Measurements from ENCODE around the gene POU3F2.

Gene POU3F2

DNA sequence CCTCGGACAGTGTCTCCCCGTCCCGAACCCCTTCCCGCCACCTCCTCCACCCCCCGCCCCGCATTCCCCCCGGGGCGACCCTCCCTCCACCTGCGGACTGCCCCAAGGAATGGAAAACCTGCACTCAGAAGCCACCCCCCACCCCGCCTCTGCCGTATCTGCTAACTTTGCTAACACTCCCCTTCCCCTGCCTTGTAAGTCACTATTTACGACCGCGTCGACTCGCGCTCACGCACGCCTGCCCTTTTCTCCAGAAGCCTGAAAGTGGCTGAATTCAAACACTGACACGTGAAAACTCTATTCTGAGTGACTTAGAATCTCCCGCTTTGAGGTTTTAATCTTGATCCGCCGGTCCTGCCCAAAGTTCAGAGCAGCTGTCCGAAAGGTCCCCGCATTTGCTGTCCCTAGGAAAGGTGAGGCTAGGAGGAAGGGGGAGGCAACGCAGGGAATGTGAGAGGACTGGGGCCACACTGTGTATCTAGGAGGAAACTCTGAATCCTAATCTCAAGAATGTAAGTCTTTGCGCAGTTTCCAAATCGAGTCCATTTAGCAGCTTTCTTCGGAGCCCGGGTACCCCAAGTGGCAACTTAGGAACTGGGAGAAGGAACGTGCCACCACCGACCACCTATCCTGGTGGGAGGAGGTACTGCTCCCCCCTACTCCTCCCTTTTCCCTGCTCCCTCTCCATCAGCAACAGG, 9.3 kb upstream of the POU3F2 start:
- Histone ChIP-seq H3K9ac (ENCODE audit: low read length) (no peak overlapping the region), H2BK5ac (ENCODE audit: low read depth, low read length, poor library complexity) (no peak overlapping the region), H2AFZ (ENCODE audit: insufficient read depth, low read length, poor library complexity) (no peak overlapping the region), H3K79me2 (ENCODE audit: control insufficient read depth, insufficient read depth, low read length, poor library complexity) (no peaks in the 10 kb centered on the region), H4K8ac (ENCODE audit: low read depth, low read length) (no peak overlapping the region), H3K27ac (ENCODE audit: low read depth, low read length) (no peak overlapping the region), H4K91ac (ENCODE audit: low read depth, low read length) (no peak overlapping the region), H3K9me3 (ENCODE audit: insufficient read depth, low read depth, low read length) (no peaks in the 10 kb centered on the region), H3K23ac (ENCODE audit: low read length) (no peak overlapping the region), H3K4me1 (ENCODE audit: control insufficient read depth in 1 of 2, insufficient read depth in 2 of 2, low read length in 2 of 2) (peaks cover 3% of the 10 kb centered on the region in 2 experiments), H3K4me3 (ENCODE audit: low read depth, low read length) (no peak overlapping the region), H3K4ac (ENCODE audit: low read depth, low read length) (no peak overlapping the region), H2BK120ac (ENCODE audit: insufficient read depth, low read length, poor library complexity) (no peak overlapping the region), H3K27me3 (ENCODE audit: insufficient read depth, low read length) (peaks cover 47% of the 10 kb centered on the region), H2BK12ac (ENCODE audit: low read length) (no peak overlapping the region), H3K36me3 (ENCODE audit: control insufficient read depth in 1 of 2, insufficient read depth in 2 of 2, low read length in 2 of 2) (peaks cover 0 to 1% of the 10 kb centered on the region in 2 experiments), H3K79me1 (ENCODE audit: low read length) (no peaks in the 10 kb centered on the region), H4K12ac (ENCODE audit: low read depth, low read length) (no peak overlapping the region), H2AK5ac (ENCODE audit: low read length) (no peak overlapping the region), H3K18ac (ENCODE audit: low read length) (no peak overlapping the region), H3K14ac (ENCODE audit: low read length) (no peak overlapping the region), H3K4me2 (ENCODE audit: low read length) (peak overlapping the region; percentile 62)
- no peak for DNase-seq
- WGBS (ENCODE audit: extremely low coverage, insufficient coverage, insufficient read length), result no CpG with 5 or more reads among the region's 32 CpGs

DNA sequence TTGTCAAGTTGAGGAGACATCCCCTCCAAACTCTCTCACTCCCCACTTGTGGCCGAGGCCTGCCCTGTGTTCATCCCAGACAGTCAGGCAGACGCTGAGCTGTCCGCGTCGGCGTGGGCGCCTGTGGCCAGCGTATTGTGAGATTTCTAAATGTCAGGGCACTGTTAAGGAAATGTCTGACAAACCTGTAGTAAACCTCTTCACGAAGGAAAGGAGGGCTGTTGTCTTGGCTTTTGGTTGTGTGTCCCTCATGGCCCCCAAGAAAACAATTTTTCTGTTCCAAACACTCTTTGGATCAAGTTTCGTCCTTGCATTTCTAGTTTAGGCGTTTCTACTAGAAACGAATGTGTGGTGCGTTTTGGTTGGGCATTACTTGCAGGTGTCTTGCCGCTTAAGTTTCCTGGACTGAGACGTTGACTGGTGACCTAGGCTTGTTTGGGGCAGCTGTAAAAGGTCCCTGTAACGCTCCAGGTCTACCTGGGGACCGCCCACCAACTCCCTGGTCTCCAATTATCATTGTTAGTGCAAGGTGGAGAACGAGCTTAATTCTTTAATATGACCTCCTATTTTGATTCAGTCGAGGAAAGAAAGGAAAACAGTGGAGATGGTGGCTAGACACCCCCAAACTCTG, 8.7 kb upstream of the POU3F2 start:
- no peaks in the 10 kb centered on the region for H3K79me1 ChIP-seq (ENCODE audit: low read length)
- H3K4me2 ChIP-seq (ENCODE audit: low read length), result no peak overlapping the region
- H3K14ac ChIP-seq (ENCODE audit: low read length), result no peak overlapping the region
- no peaks in the 10 kb centered on the region for H3K9me3 ChIP-seq (ENCODE audit: insufficient read depth, low read depth, low read length)
- H3K4ac ChIP-seq (ENCODE audit: low read depth, low read length), result no peak overlapping the region
- H3K23ac ChIP-seq (ENCODE audit: low read length), result no peak overlapping the region
- peaks cover 0 to 1% of the 10 kb centered on the region in 2 experiments for H3K36me3 ChIP-seq (ENCODE audit: control insufficient read depth in 1 of 2, insufficient read depth in 2 of 2, low read length in 2 of 2)
- no peak overlapping the region for H2BK12ac ChIP-seq (ENCODE audit: low read length)
- peaks cover 3% of the 10 kb centered on the region in 2 experiments for H3K4me1 ChIP-seq (ENCODE audit: control insufficient read depth in 1 of 2, insufficient read depth in 2 of 2, low read length in 2 of 2)
- WGBS (ENCODE audit: extremely low coverage, insufficient coverage, insufficient read length), result no CpG with 5 or more reads among the region's 19 CpGs
- H4K91ac ChIP-seq (ENCODE audit: low read depth, low read length), result no peak overlapping the region
- H3K79me2 ChIP-seq (ENCODE audit: control insufficient read depth, insufficient read depth, low read length, poor library complexity), result no peaks in the 10 kb centered on the region
- no peak overlapping the region for H2AK5ac ChIP-seq (ENCODE audit: low read length)
- no peak overlapping the region for H3K9ac ChIP-seq (ENCODE audit: low read length)
- DNase-seq, result no peak
- H3K27me3 ChIP-seq (ENCODE audit: insufficient read depth, low read length), result peaks cover 49% of the 10 kb centered on the region
- H3K18ac ChIP-seq (ENCODE audit: low read length), result no peak overlapping the region
- H4K8ac ChIP-seq (ENCODE audit: low read depth, low read length), result no peak overlapping the region
- no peak overlapping the region for H3K4me3 ChIP-seq (ENCODE audit: low read depth, low read length)
- no peak overlapping the region for H3K27ac ChIP-seq (ENCODE audit: low read depth, low read length)
- no peak overlapping the region for H2AFZ ChIP-seq (ENCODE audit: insufficient read depth, low read length, poor library complexity)
- H2BK120ac ChIP-seq (ENCODE audit: insufficient read depth, low read length, poor library complexity), result no peak overlapping the region
- H2BK5ac ChIP-seq (ENCODE audit: low read depth, low read length, poor library complexity), result no peak overlapping the region
- no peak overlapping the region for H4K12ac ChIP-seq (ENCODE audit: low read depth, low read length)

DNA sequence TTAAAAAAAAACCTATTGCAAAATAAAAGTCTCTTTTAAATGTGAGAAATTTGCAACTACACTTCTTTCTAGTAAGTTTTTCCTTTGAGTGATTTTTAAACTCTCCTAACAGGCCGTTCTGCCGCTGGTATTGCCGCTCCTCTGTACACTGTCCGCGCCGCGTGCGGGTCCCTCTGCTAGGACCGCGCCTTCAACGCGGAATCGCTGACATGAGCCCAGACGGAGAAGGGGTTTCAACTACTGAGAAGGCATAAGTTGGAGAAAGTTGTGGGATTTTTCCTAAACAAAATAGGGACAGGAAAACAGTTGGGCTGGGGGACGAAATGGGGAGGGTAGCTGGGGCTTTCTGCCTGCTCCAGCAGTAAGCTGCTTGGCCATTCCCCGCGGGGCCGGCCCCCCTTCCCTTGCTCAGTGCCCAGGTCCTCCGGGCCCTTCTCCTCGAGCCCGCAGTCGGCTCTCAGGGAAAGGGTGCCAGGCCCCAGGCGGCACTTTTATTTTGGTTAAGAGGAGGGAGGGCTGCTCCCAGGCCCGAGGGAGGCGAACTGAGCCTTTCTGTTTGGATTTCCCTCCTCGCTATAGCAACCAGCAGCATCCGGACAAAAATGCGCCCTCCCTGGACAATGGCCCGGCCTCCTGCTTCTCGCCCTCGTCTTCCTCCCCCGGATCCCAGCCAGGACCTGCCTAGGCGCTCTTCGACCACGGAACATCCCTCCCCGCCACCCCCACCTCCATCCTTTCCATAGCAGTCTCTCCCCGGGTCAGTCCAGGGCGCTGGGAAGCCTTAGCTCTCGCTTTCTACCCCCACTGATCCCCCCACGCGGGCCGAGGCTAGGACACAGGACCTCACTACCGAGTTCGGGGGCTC, 6.8 kb upstream of the POU3F2 start:
- Histone ChIP-seq H2AFZ (ENCODE audit: insufficient read depth, low read length, poor library complexity) (no peak overlapping the region), H2BK5ac (ENCODE audit: low read depth, low read length, poor library complexity) (no peak overlapping the region), H2AK5ac (ENCODE audit: low read length) (no peak overlapping the region), H4K91ac (ENCODE audit: low read depth, low read length) (no peak overlapping the region), H3K27ac (ENCODE audit: low read depth, low read length) (no peak overlapping the region), H4K12ac (ENCODE audit: low read depth, low read length) (no peak overlapping the region), H3K79me2 (ENCODE audit: control insufficient read depth, insufficient read depth, low read length, poor library complexity) (no peaks in the 10 kb centered on the region), H3K18ac (ENCODE audit: low read length) (no peak overlapping the region), H3K9ac (ENCODE audit: low read length) (no peak overlapping the region), H3K27me3 (ENCODE audit: insufficient read depth, low read length) (peaks cover 66% of the 10 kb centered on the region), H3K79me1 (ENCODE audit: low read length) (no peaks in the 10 kb centered on the region), H3K14ac (ENCODE audit: low read length) (no peak overlapping the region), H3K4me2 (ENCODE audit: low read length) (peak overlapping the region; percentile 8), H3K9me3 (ENCODE audit: insufficient read depth, low read depth, low read length) (no peaks in the 10 kb centered on the region), H4K8ac (ENCODE audit: low read depth, low read length) (no peak overlapping the region), H2BK12ac (ENCODE audit: low read length) (no peak overlapping the region), H3K23ac (ENCODE audit: low read length) (no peak overlapping the region), H2BK120ac (ENCODE audit: insufficient read depth, low read length, poor library complexity) (no peak overlapping the region), H3K36me3 (ENCODE audit: control insufficient read depth in 1 of 2, insufficient read depth in 2 of 2, low read length in 2 of 2) (peaks cover 0 to 1% of the 10 kb centered on the region in 2 experiments), H3K4me3 (ENCODE audit: low read depth, low read length) (no peak overlapping the region), H3K4ac (ENCODE audit: low read depth, low read length) (no peak overlapping the region), H3K4me1 (ENCODE audit: control insufficient read depth in 1 of 2, insufficient read depth in 2 of 2, low read length in 2 of 2) (peaks cover 5 to 11% of the 10 kb centered on the region in 2 experiments)
- no peak for DNase-seq
- no CpG with 5 or more reads among the region's 44 CpGs for WGBS (ENCODE audit: extremely low coverage, insufficient coverage, insufficient read length)

DNA sequence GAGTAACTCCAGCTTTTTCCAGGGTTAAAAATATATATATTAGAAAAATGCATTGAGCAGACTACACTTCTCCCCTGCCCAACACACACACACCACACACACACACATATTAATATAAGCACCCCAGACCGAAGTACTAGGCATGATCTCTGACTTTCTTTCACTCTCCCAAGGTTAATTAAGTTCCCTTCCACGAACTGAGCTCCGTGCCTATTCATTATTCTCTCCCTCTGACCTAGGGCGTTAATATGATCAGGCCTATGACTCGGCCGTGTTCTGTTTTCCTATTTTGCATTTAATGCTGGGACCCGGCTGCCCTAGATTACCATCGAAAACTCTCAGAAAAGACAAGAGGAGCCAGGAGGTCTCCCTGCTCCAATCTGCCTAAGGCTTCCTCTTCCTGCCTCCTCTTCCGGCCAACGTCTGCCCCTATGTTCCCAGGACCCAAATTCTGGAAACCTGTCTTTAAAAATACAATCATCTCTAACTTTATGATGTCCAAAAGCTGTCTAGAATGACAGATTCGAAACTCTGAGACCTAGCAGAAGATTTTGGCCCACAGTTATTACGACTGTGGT, 6.1 kb upstream of the POU3F2 start:
- Histone ChIP-seq H3K4ac (ENCODE audit: low read depth, low read length) (no peak overlapping the region), H3K9me3 (ENCODE audit: insufficient read depth, low read depth, low read length) (no peaks in the 10 kb centered on the region), H2BK120ac (ENCODE audit: insufficient read depth, low read length, poor library complexity) (no peak overlapping the region), H3K27ac (ENCODE audit: low read depth, low read length) (no peak overlapping the region), H3K27me3 (ENCODE audit: insufficient read depth, low read length) (peaks cover 74% of the 10 kb centered on the region), H2AK5ac (ENCODE audit: low read length) (no peak overlapping the region), H3K9ac (ENCODE audit: low read length) (no peak overlapping the region), H4K8ac (ENCODE audit: low read depth, low read length) (no peak overlapping the region), H2BK5ac (ENCODE audit: low read depth, low read length, poor library complexity) (no peak overlapping the region), H3K79me1 (ENCODE audit: low read length) (no peaks in the 10 kb centered on the region), H3K18ac (ENCODE audit: low read length) (no peak overlapping the region), H3K36me3 (ENCODE audit: control insufficient read depth in 1 of 2, insufficient read depth in 2 of 2, low read length in 2 of 2) (peaks cover 0 to 1% of the 10 kb centered on the region in 2 experiments), H3K4me2 (ENCODE audit: low read length) (no peak overlapping the region), H2BK12ac (ENCODE audit: low read length) (no peak overlapping the region), H3K14ac (ENCODE audit: low read length) (no peak overlapping the region), H3K4me1 (ENCODE audit: control insufficient read depth in 1 of 2, insufficient read depth in 2 of 2, low read length in 2 of 2) (peaks cover 5 to 18% of the 10 kb centered on the region in 2 experiments), H2AFZ (ENCODE audit: insufficient read depth, low read length, poor library complexity) (no peak overlapping the region), H3K79me2 (ENCODE audit: control insufficient read depth, insufficient read depth, low read length, poor library complexity) (no peaks in the 10 kb centered on the region), H4K91ac (ENCODE audit: low read depth, low read length) (no peak overlapping the region), H4K12ac (ENCODE audit: low read depth, low read length) (no peak overlapping the region), H3K4me3 (ENCODE audit: low read depth, low read length) (no peak overlapping the region), H3K23ac (ENCODE audit: low read length) (no peak overlapping the region)
- DNase-seq, result no peak
- no CpG with 5 or more reads among the region's 12 CpGs for WGBS (ENCODE audit: extremely low coverage, insufficient coverage, insufficient read length)

Data from trophoblast cell (in vitro differentiated cells and primary cell).